Stomach (tissue), 4 donors: Measurements from ENCODE around the gene ZMIZ1.

ENCODE experiments used
- EP300 ChIP-seq: sonication (generic); formaldehyde crosslinking; IDR thresholded peaks from one replicate; pipeline ENCODE4 v1.6.1; 2017; ENCODE audit warnings: antibody characterized with exemption
- POLR2A ChIP-seq, 4 donors: fragments of 450-650 bp; IDR thresholded peaks; one replicate each; pipeline ENCODE4 v1.6.1; 2016; ENCODE audit warnings: antibody characterized with exemption in 4 of 4, control low read depth in 2 of 4, mild to moderate bottlenecking in 1 of 4, moderate library complexity in 1 of 4
- TF ChIP-seq, protein P1 (sequence below), 7 experiments: fragments of 450-650 bp in 4 of 7; fragments of 200-600 bp in 3 of 7; sonication (generic) in 3 of 7; IDR thresholded peaks; one replicate each; pipeline ENCODE4 v1.5.1; 2016 to 2019; ENCODE audit warnings: antibody characterized with exemption in 7 of 7, control low read depth in 2 of 7, mild to moderate bottlenecking in 1 of 7

DNA sequence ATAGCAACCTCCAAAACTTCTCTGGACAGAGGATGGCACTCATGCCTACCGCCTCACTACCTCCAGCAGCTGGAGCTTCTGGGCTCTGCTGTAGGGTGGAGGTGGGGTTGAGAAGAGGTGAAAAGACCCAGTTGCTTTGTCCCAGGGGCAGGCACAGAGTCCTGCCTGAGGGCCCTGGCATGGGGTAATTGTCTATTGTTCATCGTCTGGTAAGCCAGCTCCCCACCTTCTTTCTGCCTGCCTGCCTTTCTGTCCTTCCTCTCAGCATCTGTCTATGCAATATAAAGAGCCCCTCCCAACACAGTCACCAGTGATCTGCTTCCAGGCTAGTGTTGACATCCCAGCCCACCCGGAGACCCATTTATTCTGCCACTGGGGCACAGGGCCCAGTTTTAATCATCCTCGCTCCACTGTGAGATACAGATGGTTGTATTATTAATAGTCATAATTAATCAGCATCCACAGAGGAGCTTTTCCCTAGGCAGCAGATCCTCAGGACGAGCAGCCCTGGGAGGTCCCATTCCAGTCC lies 39.0 kb downstream of the ZMIZ1 start:
- TF ChIP-seq EP300 (no peak), POLR2A (IDR thresholded peaks at IDR 0.05) (no peak)
- TF ChIP-seq, protein P1, sequence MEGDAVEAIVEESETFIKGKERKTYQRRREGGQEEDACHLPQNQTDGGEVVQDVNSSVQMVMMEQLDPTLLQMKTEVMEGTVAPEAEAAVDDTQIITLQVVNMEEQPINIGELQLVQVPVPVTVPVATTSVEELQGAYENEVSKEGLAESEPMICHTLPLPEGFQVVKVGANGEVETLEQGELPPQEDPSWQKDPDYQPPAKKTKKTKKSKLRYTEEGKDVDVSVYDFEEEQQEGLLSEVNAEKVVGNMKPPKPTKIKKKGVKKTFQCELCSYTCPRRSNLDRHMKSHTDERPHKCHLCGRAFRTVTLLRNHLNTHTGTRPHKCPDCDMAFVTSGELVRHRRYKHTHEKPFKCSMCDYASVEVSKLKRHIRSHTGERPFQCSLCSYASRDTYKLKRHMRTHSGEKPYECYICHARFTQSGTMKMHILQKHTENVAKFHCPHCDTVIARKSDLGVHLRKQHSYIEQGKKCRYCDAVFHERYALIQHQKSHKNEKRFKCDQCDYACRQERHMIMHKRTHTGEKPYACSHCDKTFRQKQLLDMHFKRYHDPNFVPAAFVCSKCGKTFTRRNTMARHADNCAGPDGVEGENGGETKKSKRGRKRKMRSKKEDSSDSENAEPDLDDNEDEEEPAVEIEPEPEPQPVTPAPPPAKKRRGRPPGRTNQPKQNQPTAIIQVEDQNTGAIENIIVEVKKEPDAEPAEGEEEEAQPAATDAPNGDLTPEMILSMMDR (IDR thresholded peaks at IDR 0.05) = no peak
